Right hindlimb (tissue), 1 donor: ENCODE results near the gene EPS8.
"Not testable (repeated sequence)": the region's sequence is repeated elsewhere in the genome, so short reads cannot be mapped to it uniquely, and the experiment has no call there.

ENCODE experiments used
- DNase-seq: peaks from one replicate; pipeline ENCODE4 v3.0.0-alpha.2; 2018

EPS8 gene

DNA sequence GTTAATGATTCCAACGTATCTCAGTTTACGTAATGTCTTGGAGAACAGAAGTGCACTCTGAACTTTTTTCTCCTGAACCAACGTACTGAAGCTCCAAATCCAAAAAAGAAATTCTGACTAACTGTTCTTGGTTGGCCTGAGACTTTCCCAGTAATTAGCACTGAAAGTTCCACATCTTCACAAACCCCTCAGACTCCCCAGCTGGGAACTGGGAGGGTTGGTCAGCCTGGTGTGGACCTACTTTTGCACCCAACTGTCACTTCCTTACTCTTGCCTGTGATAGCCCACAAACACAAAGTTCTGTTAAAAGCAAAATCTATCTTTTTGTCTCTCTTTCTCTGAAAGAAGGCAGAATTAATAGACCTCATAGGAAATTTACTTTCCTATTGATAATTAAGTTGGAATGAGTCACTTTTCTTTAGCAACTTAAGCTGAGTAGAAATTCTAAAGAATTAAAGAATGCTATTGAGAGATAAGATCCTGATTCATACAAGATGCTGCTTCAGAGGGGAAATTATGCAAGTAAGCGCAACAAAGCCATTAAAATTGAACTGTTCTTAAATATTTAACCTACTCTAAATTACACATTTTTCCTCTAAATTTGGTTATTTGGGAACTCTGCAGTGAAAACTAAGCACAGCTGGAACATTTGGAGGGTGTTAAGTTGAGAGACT is 155.0 kb downstream of the EPS8 start:
- no peak for DNase-seq

DNA sequence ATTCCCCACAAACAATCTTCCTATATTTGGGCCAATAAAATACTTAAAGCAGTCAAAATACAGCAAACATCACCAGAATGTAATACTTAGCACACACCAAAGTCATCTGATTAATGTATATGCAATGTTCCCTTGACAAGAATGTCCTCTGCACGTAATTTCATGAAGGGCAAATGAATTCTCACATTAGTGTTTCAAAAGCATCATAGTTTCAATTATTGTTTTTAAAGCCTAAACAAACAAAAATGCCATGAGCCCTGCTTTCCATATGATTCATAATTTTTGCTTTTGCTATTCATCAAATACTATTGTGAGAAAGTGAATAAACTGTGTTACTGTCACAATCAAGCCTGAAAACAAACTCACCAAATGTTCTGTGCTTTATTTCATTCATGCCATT is 156.0 kb downstream of the EPS8 start:
- no peak for DNase-seq

DNA sequence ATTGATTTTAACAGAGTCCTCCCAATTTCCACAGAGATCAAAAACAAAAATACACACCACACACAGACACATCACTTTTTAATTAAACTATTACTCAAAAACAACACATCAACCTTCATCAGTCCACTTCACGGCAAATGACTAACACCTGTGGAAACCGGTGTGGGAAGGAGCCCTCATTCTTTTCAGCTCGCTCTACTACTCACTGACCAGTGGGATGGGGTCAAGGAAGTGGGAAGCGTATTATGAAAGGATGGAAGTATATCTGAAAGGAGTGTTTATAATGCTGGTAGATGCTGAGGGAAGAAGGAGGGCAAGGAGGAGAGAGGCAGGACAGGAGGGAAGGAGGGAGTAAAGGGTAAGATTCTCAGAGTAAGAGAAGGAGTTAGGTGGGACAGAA is 156.5 kb downstream of the EPS8 start:
- no peak for DNase-seq

DNA sequence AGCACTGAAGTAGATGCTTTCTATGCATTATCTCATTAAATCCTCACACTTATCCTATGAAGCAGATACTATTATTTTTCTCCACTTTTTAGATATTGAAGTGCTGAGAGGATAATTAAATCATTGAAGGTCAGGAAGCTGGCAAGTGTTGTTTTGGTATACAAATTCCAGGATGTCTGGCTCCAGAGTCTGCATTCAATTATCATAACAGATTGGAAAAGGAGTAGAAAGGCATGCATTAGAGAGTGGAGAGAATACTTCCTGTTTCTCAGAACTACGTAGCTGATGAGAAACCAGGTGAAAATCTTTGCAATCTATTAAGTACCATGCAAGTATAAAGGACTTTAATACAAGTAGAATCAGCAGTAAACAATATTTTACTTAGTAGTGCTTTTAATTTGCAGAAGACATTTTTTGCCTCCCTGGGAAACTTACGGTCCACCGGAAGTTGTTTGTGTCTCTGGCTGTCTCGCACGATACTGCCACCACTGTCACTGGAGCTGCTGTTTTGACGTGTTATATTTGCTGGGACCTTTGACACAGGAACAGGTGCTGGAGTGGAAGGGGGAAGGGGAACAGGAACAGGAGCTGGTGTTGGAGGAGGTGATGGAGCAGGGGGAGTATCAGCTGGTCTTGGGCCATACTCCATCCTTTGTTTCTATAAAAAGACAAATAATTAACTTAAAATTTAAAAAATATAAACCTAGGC is 158.0 kb downstream of the EPS8 start:
- no peak for DNase-seq

DNA sequence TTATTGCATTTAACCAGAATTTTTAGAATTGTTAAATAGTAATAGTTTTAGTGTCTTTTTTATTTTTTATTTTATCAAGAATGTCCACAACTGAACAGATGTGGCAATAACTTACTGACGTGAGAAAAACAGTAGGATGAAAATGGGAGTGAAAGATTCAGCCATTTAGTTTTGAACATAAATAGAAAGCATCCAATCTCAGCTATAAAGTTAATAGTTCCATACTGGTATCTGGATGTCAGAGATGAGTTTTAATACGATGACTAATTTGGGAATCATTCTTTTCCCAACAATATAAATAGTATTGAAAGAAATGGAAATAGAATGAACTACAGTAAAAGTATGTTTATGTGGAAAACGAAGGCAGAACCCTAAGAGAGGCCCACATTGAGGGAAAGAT is 159.4 kb downstream of the EPS8 start:
- DNase-seq, result no peak

DNA sequence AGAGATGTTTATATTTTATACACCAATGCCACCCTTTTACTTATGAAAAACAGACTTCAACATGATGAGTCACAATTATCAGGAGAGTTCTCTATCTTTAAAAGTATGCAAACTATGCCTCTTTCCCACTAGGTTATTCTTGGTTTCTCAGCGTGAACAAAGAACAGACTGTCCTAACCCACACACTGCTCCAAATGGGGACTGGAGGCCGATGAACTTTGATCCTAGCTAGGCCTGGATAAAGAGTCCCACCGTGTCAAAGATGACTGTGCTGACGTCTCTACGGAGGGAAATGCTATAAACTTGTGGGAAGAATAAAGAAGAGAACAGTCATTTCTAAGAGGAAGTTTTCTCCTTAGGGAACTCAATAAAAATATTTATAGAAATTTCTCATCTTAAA is 160.1 kb downstream of the EPS8 start:
- peak; percentile 66 for DNase-seq

DNA sequence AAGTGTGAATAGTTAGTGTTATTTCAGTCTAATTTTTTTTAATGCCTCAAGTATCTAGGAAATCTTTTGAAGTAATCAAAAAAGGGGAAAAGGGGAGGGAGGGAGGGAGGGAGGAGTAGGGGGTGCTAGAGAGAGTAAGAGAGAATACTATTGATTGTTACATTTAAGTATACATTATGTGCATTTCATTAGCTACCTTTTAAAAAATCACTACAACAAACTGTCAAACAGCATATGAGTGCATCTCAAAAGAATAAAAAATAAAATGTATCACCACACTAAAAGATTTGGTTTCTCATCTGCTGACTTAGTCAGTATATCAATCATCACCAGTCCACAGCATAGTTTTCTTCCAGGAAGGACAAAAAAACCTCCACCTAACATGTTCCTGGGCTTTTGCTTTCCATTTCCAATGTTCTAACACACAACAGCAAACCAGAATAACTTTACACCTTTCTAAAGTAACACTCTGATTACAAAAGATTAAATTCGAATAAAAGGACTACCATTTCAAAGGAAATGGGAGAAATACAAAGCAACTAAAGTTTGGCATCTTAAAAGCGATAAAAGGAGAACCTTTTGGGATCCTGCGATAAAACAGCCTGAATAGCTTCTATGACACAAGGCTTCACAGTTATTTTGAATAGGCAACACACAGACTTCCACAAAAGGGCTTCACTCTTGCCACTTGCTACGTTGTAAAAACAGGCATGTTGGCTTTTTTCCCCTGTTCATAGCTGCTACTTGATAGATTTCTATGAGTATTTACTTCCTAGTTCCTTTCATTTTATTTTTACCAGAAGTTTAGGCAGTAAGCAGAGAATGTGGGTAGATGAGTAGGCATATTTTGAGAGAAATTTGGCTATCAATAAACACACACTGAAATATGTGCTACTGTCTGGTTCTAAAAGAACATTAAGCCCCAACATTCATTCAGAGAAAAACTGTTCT is 160.9 kb downstream of the EPS8 start:
- DNase-seq, result no peak

DNA sequence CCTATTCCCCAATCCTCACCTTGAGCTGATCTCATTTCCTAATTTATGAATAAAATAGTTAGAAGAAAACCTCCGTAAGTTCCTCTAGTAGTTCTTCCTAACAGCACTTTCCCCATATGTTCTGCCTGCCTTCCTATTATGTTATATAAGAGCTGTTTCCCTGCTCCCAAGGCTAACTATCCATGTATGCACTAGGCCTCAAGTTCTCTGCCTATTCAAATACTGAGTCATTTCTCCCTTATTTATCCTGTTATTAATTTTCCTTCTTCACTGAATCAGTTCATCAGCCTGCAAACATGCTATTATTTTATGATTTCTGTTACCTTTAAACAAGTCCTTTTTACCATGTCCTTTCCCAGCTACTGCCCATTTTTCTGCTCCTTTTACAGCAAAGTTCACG is 164.1 kb downstream of the EPS8 start:
- DNase-seq, result no peak

DNA sequence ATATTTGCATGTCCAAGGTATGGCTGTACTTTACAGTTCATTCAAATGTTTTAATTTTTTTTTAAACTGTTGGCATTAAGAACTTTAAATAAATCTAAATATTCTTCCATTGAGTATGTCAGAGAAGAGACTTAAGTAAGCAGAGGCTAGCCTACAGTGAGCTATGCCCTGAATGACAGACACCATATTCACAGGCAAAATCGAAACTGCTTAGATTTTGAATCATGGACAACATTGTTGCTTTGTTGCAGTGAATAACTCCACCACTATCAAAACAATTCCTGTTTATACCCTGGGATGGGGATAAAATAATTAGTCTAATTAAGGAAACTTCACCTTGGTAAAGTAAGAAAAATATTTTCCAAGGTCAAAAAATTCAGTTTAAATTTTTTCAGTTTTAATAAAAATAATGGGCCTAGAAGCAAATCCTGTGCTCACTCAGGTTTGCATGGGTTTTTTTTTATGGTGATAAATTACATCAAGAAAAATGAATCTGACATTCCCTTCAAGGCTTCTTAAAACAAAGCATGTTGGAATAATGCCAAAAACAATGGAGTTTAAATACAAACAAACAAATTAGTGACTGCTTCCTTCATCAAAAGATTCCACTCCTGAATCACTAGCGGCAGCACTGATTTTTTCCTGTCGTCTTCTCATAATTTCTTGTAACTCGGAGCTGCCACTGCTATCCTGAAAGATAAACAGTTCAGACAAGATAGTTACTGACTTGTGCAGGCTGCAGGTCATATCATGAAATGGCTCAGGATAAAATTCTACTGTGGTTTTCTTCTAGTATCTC is 168.2 kb downstream of the EPS8 start:
- DNase-seq, result no peak

DNA sequence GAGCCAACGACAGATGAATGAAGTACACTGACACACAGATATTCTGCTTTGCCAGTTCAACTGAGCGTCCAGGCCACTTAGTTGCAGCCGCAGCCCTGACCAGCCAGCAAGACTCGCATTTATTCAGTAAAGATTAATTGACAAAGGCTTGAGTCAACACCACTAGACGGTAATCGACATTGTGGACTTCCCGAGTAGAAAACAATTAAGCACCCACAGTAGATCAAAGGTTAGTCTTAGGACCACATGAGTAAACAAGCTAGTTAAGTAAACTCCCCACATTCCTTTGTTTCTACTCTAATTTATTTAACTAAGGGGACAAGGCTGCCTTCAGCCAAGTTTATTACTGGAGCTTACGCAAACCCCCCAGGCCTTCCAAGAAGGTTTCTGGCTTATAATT is 172.7 kb downstream of the EPS8 start:
- not testable (repeated sequence) for DNase-seq

DNA sequence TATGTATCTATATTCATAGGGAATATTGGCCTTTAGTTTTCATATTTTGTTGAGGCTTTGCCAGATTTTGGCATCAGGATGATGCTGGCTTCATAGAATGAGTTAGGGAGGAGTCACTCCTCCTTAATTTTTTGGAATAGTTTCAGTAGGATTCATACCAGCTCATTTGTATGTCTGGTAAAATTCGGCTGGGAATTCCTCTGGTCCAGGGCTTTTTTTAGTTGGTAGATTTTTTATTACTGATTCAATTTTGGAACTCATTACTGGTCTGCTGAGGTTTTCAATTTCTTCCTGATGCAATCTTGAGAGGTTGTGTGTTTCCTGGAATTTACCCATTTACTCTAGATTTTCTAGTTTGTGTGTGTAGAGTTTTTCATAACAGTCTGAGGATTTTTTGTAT is 175.2 kb downstream of the EPS8 start:
- DNase-seq, result no peak

DNA sequence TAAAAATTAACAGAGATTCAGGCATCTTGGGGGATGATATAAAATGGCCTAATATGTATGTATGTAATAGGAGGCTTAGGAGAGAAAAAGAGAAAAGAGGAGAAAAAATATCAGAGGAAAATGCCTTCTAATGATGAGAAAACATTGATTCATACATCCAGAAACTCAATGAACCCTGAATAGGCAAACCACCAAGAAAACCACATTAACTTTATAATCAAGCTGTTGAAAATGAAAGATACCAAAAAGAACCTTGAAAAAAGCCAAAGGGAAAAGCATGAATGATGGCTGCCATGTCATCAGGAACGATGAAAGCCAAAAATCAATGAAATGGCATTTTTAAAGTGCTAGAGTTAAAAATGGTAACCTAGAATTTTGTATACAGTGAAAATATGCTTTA is 180.2 kb downstream of the EPS8 start:
- DNase-seq, result no peak

DNA sequence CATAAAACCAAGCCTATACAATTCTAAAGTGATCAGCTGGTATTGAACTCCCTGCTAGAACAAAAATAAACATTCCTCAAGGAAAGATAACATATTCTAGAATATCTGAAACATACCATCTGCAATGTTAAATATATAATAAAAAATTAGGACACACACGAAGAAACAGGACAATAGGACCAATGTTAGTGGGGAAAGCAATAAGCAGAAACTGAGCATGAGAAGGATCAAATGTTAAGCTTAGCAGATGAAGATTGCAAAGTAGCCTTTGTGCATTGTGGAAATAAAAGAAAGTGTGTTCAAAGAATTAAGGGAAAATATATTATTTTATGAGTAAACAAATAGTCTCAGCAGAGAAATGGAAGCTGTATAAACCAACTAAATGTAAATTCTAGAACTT is 180.8 kb downstream of the EPS8 start:
- DNase-seq, result no peak

DNA sequence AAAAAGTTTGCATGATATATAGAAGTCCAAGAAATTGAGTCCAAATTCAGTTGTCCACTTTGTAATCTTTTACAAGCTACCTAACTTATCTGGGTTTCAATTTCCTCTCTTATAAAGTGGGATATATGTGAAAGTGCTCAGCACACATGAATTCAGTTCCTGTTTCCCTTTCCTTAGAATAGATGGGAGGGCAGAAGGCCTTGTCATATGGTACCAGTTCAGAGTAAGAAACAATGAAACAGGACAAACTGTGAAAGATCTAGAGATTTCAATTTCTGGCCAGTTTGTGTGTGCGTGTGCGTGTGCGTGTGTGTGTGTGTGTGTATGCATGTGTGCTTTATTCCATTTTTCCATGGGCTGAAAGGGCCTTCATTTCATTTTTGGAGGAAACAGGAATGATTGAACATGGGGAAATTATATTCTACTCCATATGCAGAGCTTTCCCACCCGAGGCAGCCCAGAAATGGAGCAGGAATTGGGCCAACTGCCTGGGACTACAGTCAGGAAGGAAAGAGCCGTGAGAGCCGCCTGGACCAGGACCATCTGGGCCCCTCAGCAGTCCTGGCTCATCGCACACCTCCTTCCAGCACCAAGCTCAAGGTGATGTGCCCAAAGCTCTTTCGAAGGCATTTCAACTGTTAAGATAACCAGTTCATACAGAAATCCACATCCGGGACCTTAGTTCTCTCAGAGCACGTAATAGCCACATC is 183.2 kb downstream of the EPS8 start:
- no peak for DNase-seq

DNA sequence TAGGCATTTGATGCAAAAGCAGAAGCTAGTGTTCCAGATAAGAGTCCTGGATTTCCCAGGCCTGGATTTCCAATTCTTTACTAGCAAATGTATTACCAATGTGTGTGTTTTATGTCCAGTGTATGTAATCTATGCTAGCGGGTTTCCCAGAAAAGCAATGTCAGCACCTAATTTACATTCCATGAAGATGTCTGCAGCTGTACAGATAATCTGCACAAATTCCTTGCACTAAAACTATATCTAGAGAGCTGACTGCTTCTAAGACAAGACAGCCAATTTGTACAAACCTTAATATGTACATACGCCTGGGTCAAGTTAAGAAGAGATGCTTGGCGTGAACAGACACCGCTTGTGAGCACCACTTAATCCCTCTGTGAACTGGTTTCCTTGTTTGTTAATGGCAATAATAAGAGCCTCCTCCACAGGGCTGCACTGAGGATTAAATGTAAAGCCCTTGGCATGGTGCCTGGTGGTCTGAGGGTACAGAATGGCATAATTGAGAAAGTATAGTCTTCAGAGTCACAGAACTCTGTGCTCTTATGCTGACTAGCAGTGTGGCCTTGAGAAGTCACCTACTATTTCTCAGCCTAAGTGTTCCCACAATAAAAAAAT is 185.6 kb downstream of the EPS8 start:
- DNase-seq, result peak; percentile 33

DNA sequence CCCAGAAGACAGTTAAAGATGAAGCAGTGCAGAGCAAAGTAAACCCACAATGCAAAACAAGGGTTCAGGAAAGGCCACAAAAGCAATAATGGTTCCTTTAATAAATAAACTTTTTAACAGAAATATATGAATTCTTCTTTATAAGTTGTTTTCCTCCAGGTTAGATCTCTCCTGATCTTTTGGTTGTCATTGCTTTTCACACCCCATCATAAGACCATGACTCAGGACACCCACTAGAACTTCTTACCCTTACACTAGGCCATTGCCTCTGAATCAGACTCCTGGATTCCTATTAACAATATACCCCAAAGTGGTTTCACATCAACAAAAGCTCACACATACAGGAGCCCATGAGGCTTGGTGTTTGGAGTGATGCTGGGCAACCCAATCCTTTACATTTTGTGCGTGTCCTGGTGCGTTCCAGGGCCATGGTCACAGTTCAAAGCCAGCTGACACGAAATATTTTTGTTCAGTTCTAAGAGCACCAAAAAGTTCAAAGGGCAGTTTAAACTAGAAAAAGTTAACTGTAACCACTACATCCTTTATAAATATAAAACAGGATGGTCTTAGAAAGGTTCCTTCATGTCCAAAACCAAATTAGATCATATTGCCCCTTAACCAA is 187.0 kb downstream of the EPS8 start:
- DNase-seq, result no peak

DNA sequence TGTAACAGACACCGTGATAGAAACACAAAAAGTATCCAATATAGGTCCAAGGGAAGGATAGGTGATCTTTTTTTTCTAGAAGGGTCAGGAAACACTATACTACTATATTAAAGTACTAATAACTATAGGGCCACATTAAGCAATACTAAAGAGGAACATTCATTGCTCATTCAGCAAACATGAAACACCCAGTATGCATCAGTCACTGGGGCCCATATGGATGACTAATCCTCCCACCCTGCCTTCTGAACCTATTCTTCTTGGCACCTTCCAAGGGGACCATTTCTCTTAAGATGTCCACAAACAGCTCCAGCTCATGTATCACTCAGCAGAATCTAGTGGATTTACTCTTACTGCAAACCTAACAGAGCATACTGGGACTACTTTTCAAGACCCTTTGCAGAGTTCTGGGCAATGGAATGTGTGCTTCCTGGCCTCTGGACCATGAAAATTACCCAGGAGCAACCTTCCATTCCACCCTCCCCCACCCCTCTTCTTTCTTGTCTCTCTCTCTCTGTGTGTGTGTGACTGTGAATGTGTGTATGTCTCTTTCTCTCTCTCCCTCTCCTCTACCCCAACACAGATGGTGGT is 187.9 kb downstream of the EPS8 start:
- no peak for DNase-seq

DNA sequence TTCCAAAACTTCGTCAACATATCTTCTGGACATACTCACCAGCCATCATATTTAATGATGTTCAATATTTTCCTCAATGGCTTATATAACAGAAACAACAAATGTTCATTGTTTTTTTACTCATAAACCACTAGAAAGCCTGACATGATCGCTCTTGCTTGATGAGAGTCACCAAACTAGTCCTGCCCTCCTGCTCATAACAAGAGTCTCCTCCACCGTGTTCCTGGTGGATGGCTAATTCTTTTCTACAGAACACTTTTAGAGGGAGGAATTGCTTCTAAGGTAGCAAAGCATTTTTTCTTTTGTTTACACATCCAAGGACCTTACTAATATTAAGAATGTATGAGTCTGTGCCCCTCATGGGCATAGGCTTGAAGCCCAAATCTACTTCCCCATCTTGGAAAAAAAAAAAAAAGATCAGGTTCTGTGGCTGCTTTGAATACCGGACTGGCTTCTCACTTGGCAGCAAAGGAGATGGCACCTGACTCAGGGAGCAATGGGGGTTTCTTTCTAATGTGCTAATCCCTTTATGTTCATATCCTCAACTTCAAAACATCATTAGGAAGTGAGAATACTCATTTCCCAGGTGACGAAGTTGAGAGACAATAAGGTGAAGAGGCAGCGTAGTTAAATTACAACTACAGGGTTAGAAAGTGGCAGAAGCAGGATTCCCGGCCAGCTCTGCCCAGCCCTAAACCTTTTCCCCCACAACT is 188.8 kb downstream of the EPS8 start:
- DNase-seq, result no peak

DNA sequence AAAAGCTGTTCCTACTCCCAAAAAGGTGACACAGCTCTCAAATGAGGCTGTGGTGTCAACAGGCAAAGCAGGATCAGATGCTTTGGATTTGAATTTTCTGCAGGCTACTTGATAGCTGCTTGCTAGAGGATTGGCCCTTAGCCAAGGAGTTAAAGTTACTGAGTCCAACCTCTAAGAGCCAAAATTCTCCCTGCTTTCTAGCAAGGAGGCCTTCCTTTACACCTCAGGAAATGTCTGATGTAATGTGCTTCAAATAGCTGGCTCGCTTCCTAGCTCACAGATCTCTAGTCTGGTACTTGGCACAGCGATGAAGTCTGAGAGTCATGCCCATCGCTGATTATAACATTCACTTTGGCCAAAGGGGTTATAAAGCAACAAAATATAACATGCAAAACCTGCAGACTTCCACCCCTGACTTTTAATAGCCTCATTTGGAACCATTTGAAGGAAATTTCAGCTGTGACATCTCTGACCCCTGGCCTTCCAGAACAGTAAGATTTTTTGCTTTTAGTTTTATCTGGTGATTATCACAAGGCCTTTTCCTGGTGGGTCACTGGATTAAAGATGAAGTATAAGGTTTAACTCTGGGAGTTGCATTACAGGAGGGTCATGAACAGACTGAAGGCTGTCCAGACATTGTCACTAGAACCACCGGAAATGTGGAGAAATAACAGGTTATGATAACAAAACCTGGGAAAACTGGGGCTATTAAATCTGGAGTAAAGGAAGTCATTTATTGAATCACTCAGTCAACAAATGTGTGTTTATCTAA is 189.7 kb downstream of the EPS8 start:
- peak; percentile 43 for DNase-seq
